Glutamatergic neuron (in vitro differentiated cells): ENCODE data around the gene RASSF5. TPM values are rescaled to one million over a fixed set of nuclear protein-coding genes. Genes with fewer than 3 reads are reported as not detected.
A peak's percentile ranks its signal among the peaks of the same experiment; 100 is the strongest.

Experiments used
- DNase-seq: peaks from one replicate; pipeline ENCODE4 v3.0.0; 2022
- H3K27ac Mint-ChIP-seq: one replicate; pipeline ENCODE4 v1.8.0; 2020; ENCODE audit warnings: mild to moderate bottlenecking, mixed read lengths, inconsistent platforms; ENCODE audit not compliant: unreplicated experiment
- H3K27me3 Mint-ChIP-seq: one replicate; pipeline ENCODE4 v1.8.0; 2020; ENCODE audit warnings: mild to moderate bottlenecking, moderate library complexity, mixed read lengths, inconsistent platforms; ENCODE audit not compliant: unreplicated experiment
- H3K36me3 Mint-ChIP-seq: one replicate; pipeline ENCODE4 v1.8.0; 2020; ENCODE audit warnings: mild to moderate bottlenecking, mixed read lengths, inconsistent platforms; ENCODE audit not compliant: unreplicated experiment
- H3K4me1 Mint-ChIP-seq: one replicate; pipeline ENCODE4 v1.8.0; 2020; ENCODE audit warnings: mild to moderate bottlenecking, low read depth, mixed read lengths, inconsistent platforms; ENCODE audit not compliant: unreplicated experiment
- H3K4me3 Mint-ChIP-seq: one replicate; pipeline ENCODE4 v1.8.0; 2020; ENCODE audit warnings: mild to moderate bottlenecking, mixed read lengths, inconsistent platforms; ENCODE audit not compliant: unreplicated experiment
- H3K9me3 Mint-ChIP-seq: one replicate; pipeline ENCODE4 v1.8.0; 2020; ENCODE audit warnings: mild to moderate bottlenecking, moderate library complexity, mixed read lengths, inconsistent platforms; ENCODE audit not compliant: unreplicated experiment
- total RNA-seq: library from RNA; stranded (reverse); fragmentation: NEBNext Ultra II Directional; extraction: Animal tissue kit (Norgen Biotek cat#: 25700); gene quantifications from one replicate; pipeline ENCODE4 v1.2.1, GENCODE V29; 2021; ENCODE audit not compliant: unreplicated experiment
- TF ChIP-seq, protein P1 (sequence below): fragments of 200-600 bp; sonication (generic); IDR thresholded peaks from one replicate; pipeline ENCODE4 v1.5.0; 2021; ENCODE audit not compliant: partially characterized antibody, unreplicated experiment

The RASSF5 gene
- total RNA-seq, 1 donor from 2014 or later: 2.7 TPM

DNA sequence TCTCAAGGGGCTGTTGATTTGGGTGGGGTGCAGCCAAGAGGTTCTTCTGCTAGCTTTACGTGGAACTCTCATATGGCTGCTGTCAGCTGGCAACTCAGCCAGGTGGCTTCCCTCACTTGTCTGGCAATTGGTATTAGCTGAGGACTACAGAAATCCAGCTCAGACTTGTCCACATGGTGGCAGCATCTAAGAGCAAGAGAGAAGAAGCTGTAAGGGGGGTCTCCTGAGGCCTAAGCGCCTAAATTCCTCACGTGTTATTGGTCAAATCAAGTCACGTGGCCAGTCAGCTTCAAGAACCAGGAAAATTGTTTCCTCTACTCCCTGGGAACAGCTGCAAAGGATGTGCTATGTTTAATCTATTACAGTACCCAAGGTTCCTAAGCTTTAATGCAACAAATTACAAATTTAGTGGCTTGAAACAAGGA lies 123.8 kb downstream of the RASSF5 start:
- peak; percentile 58 for DNase-seq
- H3K4me1 Mint-ChIP-seq: peaks cover 8% of the 10 kb centered on the region
- H3K27ac Mint-ChIP-seq: no peak overlapping the region
- TF ChIP-seq, protein P1, sequence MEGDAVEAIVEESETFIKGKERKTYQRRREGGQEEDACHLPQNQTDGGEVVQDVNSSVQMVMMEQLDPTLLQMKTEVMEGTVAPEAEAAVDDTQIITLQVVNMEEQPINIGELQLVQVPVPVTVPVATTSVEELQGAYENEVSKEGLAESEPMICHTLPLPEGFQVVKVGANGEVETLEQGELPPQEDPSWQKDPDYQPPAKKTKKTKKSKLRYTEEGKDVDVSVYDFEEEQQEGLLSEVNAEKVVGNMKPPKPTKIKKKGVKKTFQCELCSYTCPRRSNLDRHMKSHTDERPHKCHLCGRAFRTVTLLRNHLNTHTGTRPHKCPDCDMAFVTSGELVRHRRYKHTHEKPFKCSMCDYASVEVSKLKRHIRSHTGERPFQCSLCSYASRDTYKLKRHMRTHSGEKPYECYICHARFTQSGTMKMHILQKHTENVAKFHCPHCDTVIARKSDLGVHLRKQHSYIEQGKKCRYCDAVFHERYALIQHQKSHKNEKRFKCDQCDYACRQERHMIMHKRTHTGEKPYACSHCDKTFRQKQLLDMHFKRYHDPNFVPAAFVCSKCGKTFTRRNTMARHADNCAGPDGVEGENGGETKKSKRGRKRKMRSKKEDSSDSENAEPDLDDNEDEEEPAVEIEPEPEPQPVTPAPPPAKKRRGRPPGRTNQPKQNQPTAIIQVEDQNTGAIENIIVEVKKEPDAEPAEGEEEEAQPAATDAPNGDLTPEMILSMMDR: peak; percentile 39
- H3K4me3 Mint-ChIP-seq: no peak overlapping the region
- peaks cover 6% of the 10 kb centered on the region for H3K27me3 Mint-ChIP-seq
- H3K36me3 Mint-ChIP-seq: no peaks in the 10 kb centered on the region
- H3K9me3 Mint-ChIP-seq: peaks cover 3% of the 10 kb centered on the region

DNA sequence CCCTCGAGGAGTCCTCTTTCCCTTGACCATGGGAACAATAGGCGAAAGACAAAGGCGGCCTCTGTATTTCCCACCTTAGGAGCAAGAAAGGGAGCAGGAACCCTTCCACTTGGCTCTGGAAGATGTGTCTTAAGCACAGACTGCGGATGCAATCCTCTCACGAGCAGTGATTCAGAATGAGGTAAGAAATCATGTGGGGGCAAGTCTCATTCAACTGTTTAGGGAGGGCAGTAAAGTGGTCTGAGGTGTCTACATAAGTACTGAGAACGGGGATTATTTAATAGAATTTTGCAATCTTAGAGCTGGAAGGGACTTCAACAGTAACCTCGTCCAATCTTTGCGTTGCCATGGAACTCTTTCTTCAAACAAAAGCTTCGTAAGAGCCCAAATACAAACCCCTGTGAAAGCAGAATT lies 126.4 kb downstream of the RASSF5 start:
- no peak for DNase-seq
- H3K4me3 Mint-ChIP-seq: no peak overlapping the region
- peaks cover 8% of the 10 kb centered on the region for H3K27me3 Mint-ChIP-seq
- H3K36me3 Mint-ChIP-seq: no peaks in the 10 kb centered on the region
- peaks cover 4% of the 10 kb centered on the region for H3K9me3 Mint-ChIP-seq
- H3K4me1 Mint-ChIP-seq: peaks cover 8% of the 10 kb centered on the region
- TF ChIP-seq, protein P1: no peak
- no peak overlapping the region for H3K27ac Mint-ChIP-seq

DNA sequence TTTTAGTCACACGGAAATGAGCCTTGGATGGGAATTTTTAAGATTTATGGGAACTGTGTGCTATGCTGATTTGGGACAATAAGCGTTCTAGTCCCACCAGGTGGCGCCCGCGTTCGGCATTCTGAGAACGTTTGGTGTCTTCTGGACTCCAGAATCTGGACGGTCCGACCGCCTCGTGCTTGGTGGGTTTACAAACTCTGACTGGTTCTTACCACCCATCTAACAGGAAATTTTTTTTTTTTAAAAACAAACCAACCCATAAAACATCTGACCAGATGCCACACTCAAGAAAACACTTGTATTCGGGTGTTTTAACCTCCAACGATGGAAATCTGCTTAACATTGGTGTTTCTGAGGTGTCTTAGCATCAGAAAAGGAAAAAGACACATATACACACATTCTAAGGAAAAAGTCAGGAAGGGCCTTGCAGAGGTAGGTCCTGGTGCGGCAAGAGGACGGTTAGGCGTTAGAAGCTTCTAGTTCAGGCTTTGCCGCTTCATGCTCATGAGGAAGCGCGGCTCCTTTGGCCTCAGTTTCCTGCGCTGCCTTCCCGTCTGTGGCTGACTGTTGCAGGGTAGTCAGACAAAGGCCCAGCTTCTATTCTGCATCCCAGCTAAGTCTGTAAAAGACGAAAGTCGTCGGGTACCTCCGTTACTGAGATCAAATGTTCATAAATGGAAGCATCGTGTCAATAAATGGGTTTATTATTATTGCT lies 127.2 kb downstream of the RASSF5 start:
- Mint-ChIP-seq H3K27me3 (peaks cover 8% of the 10 kb centered on the region), H3K27ac (peak overlapping the region; percentile 45), H3K4me3 (peak overlapping the region; percentile 86), H3K4me1 (peaks cover 8% of the 10 kb centered on the region), H3K9me3 (peaks cover 4% of the 10 kb centered on the region), H3K36me3 (no peaks in the 10 kb centered on the region)
- peak; percentile 89 for DNase-seq
- TF ChIP-seq, protein P1: peak; percentile 77

DNA sequence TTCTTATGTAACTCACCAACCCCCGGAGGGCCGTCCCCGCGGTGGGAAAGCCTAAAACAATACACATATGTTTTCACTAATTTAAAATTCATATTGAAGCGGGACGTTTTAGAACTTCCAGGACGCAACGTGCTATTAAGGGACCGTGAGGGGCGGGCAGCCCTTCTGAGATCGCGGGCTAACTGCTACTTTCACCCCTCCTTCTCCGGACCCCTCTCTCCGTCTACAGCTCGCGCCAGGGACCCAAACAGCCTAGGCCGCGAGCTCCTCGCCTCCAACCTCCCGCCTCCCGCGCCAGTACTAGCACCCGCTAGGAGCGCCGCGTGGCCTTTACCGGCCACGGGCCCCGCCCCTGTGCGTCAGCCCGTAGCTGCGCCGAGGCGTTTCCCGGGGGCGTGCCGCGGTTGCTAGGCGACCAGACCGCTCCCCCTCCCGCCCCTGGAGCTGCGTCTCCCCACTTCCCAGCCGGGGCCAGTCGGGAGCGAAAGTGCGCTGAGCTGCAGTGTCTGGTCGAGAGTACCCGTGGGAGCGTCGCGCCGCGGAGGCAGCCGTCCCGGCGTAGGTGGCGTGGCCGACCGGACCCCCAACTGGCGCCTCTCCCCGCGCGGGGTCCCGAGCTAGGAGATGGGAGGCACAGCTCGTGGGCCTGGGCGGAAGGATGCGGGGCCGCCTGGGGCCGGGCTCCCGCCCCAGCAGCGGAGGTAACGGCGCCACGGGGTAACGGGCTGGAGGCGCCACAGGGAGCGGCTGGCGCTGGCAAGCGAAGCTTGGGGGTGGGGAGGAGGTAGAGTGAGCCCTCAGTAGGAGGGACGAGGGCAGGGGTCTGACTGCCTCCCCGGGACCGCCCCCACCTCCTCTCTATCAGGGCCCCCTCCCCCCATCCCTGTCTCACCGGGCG lies 128.0 kb downstream of the RASSF5 start, which contains the start of gene DYRK3:
Gene DYRK3, plus strand, starts transcription at position 457 of the 898 bp plus-strand sequence. Its CDS starts 168 bp downstream, at position 625.
- peaks cover 8% of the 10 kb centered on the region for H3K27me3 Mint-ChIP-seq
- H3K4me1 Mint-ChIP-seq: peaks cover 8% of the 10 kb centered on the region

More for the DNA sequence above, 128.0 kb downstream of the RASSF5 start, which contains the start of gene DYRK3:
- peak within 1 kb of the TSS; percentile 87 for H3K4me3 Mint-ChIP-seq
- TF ChIP-seq, protein P1: no peak
- H3K9me3 Mint-ChIP-seq: peaks cover 4% of the 10 kb centered on the region
- peak; percentile 91 for DNase-seq
- no peaks in the 10 kb centered on the region for H3K36me3 Mint-ChIP-seq
- peak within 1 kb of the TSS; percentile 45 for H3K27ac Mint-ChIP-seq
